Mononuclear cell (primary cell): ENCODE measurements around the gene ADRM1. TPM values are rescaled to one million over a fixed set of nuclear protein-coding genes. Genes with fewer than 3 reads are reported as not detected.

Experiments used
- H3K27me3 ChIP-seq: 2 replicates; pipeline ENCODE4 v1.6.0; 2011; ENCODE audit warnings: low read length, control low read depth; ENCODE audit not compliant: insufficient read depth
- H3K4me1 ChIP-seq: 2 replicates; pipeline ENCODE4 v1.5.1; 2011; ENCODE audit warnings: mild to moderate bottlenecking, low read length, control low read depth; ENCODE audit not compliant: insufficient read depth
- H3K4me3 ChIP-seq: 2 replicates; pipeline ENCODE4 v1.5.1; 2011; ENCODE audit warnings: mild to moderate bottlenecking, low read length, moderate library complexity
- H3K9me3 ChIP-seq: 2 replicates; pipeline ENCODE4 v1.5.1; 2011; ENCODE audit warnings: low read depth, mild to moderate bottlenecking, control low read depth, low read length
- total RNA-seq: library from RNA; depleted of rRNA; stranded (reverse); fragments of >200 nt; gene quantifications from one replicate; pipeline ENCODE4 v1.2.3, GENCODE V29; 2012

Gene ADRM1
- total RNA-seq, 1 donor = 30.2 TPM

GRCh38 chr20:62272200-62272599 is 30.6 kb upstream of the ADRM1 start:
- Histone ChIP-seq H3K27me3 (no peaks in the 10 kb centered on the region), H3K9me3 (no peaks in the 10 kb centered on the region), H3K4me3 (no peak overlapping the region), H3K4me1 (no peaks in the 10 kb centered on the region)

- H3K4me3 ChIP-seq = no peak overlapping the region
- H3K9me3 ChIP-seq = no peaks in the 10 kb centered on the region
- no peaks in the 10 kb centered on the region for H3K4me1 ChIP-seq
- no peaks in the 10 kb centered on the region for H3K27me3 ChIP-seq
Measured at GRCh38 chr20:62273416-62273815, 29.4 kb upstream of the ADRM1 start.

GRCh38 chr20:62274332-62274950 is 28.4 kb upstream of the ADRM1 start:
- no peak overlapping the region for H3K4me3 ChIP-seq
- no peaks in the 10 kb centered on the region for H3K9me3 ChIP-seq
- H3K27me3 ChIP-seq = no peaks in the 10 kb centered on the region
- H3K4me1 ChIP-seq = no peaks in the 10 kb centered on the region

- H3K4me3 ChIP-seq = no peak overlapping the region
- no peaks in the 10 kb centered on the region for H3K27me3 ChIP-seq
- H3K4me1 ChIP-seq = no peaks in the 10 kb centered on the region
- no peaks in the 10 kb centered on the region for H3K9me3 ChIP-seq
Measured at GRCh38 chr20:62275219-62275618, 27.6 kb upstream of the ADRM1 start.

GRCh38 chr20:62276439-62276838 is 26.4 kb upstream of the ADRM1 start:
- Histone ChIP-seq H3K4me1 (no peaks in the 10 kb centered on the region), H3K4me3 (no peak overlapping the region), H3K9me3 (no peaks in the 10 kb centered on the region)

GRCh38 chr20:62277253-62277652 is 25.5 kb upstream of the ADRM1 start:
- Histone ChIP-seq H3K4me3 (no peak overlapping the region), H3K27me3 (no peaks in the 10 kb centered on the region), H3K4me1 (no peaks in the 10 kb centered on the region), H3K9me3 (no peaks in the 10 kb centered on the region)

More at GRCh38 chr20:62276439-62276838, 26.4 kb upstream of the ADRM1 start:
- no peaks in the 10 kb centered on the region for H3K27me3 ChIP-seq

- H3K4me1 ChIP-seq = no peaks in the 10 kb centered on the region
- H3K9me3 ChIP-seq = no peaks in the 10 kb centered on the region
- no peaks in the 10 kb centered on the region for H3K27me3 ChIP-seq
- H3K4me3 ChIP-seq = no peak overlapping the region
Measured at GRCh38 chr20:62280303-62280702, 22.5 kb upstream of the ADRM1 start.

- H3K27me3 ChIP-seq = no peaks in the 10 kb centered on the region
Measured at GRCh38 chr20:62281161-62281933, 21.4 kb upstream of the ADRM1 start.

GRCh38 chr20:62282103-62282502 is 20.7 kb upstream of the ADRM1 start:
- Histone ChIP-seq H3K9me3 (no peaks in the 10 kb centered on the region), H3K27me3 (no peaks in the 10 kb centered on the region), H3K4me3 (no peak overlapping the region), H3K4me1 (no peaks in the 10 kb centered on the region)

More at GRCh38 chr20:62281161-62281933, 21.4 kb upstream of the ADRM1 start:
- no peak overlapping the region for H3K4me3 ChIP-seq
- H3K9me3 ChIP-seq = no peaks in the 10 kb centered on the region
- no peaks in the 10 kb centered on the region for H3K4me1 ChIP-seq

- H3K9me3 ChIP-seq = no peaks in the 10 kb centered on the region
- no peaks in the 10 kb centered on the region for H3K4me1 ChIP-seq
- H3K27me3 ChIP-seq = no peaks in the 10 kb centered on the region
- H3K4me3 ChIP-seq = no peak overlapping the region
Measured at GRCh38 chr20:62282877-62283503, 19.8 kb upstream of the ADRM1 start.

GRCh38 chr20:62284448-62284847 is 18.3 kb upstream of the ADRM1 start:
- Histone ChIP-seq H3K4me3 (no peak overlapping the region), H3K4me1 (no peaks in the 10 kb centered on the region), H3K9me3 (no peaks in the 10 kb centered on the region), H3K27me3 (no peaks in the 10 kb centered on the region)

- no peak overlapping the region for H3K4me3 ChIP-seq
- H3K27me3 ChIP-seq = no peaks in the 10 kb centered on the region
- H3K4me1 ChIP-seq = no peaks in the 10 kb centered on the region
- no peaks in the 10 kb centered on the region for H3K9me3 ChIP-seq
Measured at GRCh38 chr20:62285151-62285550, 17.6 kb upstream of the ADRM1 start.

GRCh38 chr20:62285722-62286121 is 17.1 kb upstream of the ADRM1 start:
- Histone ChIP-seq H3K4me3 (no peak overlapping the region), H3K4me1 (no peaks in the 10 kb centered on the region), H3K9me3 (no peaks in the 10 kb centered on the region), H3K27me3 (no peaks in the 10 kb centered on the region)

- no peaks in the 10 kb centered on the region for H3K9me3 ChIP-seq
- no peaks in the 10 kb centered on the region for H3K27me3 ChIP-seq
- H3K4me3 ChIP-seq = no peak overlapping the region
- no peaks in the 10 kb centered on the region for H3K4me1 ChIP-seq
Measured at GRCh38 chr20:62286493-62287064, 16.2 kb upstream of the ADRM1 start.

GRCh38 chr20:62287129-62287528 is 15.7 kb upstream of the ADRM1 start:
- no peaks in the 10 kb centered on the region for H3K9me3 ChIP-seq
- no peaks in the 10 kb centered on the region for H3K4me1 ChIP-seq
- H3K4me3 ChIP-seq = no peak overlapping the region
- H3K27me3 ChIP-seq = no peaks in the 10 kb centered on the region
